Measurements from ENCODE around the gene GUCA2B.

GUCA2B gene

GRCh38 chr1:42152907-42153600, at the start of gene GUCA2B:
GUCA2B (plus strand) TSS chr1:42153410; CDS start chr1:42153451, 41 bp downstream.
- DNase-seq = no peak

DNA sequence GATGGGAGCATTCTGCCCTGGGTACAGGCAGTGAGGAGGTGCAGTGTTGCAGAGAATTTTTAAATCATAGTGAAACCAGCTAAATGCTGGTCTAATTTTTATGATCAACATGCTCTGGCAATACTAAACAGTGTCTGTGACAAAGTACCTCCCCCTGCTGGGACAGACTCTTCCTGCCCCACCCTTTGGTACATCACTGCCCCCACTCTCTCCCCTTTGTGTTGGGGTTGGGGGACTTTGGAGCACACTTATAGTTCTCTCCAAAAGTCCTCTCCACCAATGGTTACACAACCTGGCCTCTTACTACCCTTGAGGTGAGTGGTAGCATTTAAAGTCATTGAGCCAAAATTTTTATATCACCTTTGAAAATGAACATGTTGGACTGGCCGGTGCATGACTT, 48.2 kb upstream of the GUCA2B start:
- DNase-seq = no peak

GRCh38 chr1:42108309-42108708, 44.9 kb upstream of the GUCA2B start:
- no peak for DNase-seq

GRCh38 chr1:42109600-42109999, 43.6 kb upstream of the GUCA2B start:
- DNase-seq = no peak

GRCh38 chr1:42114229-42114628, 39.0 kb upstream of the GUCA2B start:
- no peak for DNase-seq

GRCh38 chr1:42117214-42117613, 36.0 kb upstream of the GUCA2B start:
- DNase-seq = no peak

GRCh38 chr1:42118125-42118524, 35.1 kb upstream of the GUCA2B start:
- no peak for DNase-seq

DNA sequence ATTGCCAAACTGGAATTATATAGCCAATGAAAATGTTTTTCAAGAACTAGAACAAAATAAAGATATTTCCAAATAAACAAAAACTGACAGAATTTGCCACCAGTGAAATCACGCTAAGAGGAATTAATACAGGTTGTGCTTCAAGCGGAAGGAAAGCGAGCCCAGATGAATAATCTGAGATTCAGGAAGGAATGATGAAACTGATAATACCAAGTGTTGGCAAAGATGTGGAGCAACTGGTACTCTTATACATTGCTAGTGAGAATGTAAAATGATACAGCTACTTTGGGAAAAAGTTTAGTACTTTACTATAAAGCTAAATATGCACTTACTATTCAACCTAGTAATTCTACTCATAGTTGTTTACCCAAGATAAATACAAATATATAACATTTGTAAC, 30.8 kb upstream of the GUCA2B start:
- no peak for DNase-seq

GRCh38 chr1:42125552-42125951, 27.7 kb upstream of the GUCA2B start:
- no peak for DNase-seq

DNA sequence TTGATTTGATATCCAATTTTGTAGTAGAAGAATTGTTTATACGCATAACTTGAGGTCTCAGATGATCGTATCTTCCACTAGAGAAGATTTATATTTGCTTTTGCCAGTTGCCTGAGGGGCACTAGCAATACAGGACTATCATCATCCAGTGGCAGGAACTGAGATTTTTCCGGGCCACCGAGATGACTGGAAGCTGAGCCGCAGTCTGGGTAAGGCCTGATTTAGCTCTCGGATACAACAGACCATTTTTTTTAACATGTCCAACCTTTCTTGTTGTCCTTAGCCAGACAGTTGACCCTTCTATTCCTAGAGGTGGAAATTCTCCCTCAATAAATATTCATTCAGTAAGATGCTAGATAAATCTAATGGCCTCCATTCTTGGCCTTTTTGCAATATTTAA, 25.4 kb upstream of the GUCA2B start:
- no peak for DNase-seq

DNA sequence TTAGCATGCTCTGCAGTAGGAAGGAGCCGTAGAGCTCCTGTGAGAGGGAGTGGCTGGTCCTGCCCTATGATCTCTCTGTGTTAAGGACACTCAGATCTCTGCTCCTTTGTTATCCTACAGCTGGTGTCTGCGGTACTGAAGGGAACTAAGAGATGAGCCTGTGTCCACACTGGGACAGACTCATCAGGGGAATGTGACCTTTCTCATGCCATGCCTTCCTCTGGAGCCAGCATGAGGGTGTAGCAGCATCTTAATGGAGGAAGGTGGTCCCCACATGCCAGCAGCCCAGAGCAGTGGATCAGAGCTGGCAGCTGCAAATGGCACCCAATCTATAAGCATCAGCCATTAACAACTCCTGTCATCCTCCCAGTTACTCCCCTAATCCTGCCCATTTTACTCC, 24.7 kb upstream of the GUCA2B start:
- no peak for DNase-seq

GRCh38 chr1:42128964-42129363, 24.2 kb upstream of the GUCA2B start:
- DNase-seq = no peak

DNA sequence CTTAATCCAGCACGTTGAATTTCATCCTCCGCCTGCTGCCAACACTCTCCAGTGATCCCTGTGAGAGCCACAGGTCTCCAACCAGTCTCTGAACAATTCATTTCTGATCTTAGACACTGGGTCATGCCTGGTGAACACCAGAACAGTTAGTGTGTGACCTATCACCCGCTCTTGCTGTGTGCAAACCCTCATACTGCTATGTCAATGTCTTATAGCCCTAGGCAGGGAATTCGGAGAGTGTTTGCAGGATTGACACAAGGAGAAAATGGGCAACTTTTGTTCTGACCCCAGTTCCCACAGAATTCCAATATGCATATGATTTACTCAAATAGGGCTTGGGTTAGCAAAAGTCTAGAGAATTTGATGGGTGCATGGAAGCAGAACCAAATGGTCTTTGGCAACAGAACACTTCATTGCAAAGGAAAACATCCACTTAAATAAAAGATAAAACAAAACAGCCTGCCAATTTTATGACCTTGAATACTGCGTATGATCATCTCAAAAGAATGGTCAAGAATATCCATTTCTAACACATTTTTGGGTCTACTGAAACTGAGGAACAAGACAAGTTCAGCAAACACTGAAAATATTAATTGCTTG, 23.0 kb upstream of the GUCA2B start:
- no peak for DNase-seq

DNA sequence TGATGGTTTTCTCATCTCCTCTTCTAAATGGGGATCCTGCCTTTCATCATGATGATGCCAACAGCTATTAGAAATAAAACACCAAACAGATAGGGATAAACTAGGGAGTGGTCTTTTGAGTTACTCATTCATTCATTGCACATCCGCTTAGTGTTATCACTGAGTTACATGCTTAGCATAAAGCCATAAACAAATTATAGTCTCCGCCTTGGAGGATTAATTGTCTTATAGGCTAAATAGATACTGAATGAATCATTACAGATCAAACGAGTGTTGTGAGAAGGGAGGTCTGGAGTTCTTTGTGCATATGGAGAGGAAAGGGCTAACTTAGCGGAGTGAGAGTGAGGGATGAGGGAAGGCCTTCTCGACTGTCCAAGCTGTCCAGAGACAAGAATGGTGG, 19.8 kb upstream of the GUCA2B start:
- no peak for DNase-seq

- no peak for DNase-seq
Observed at GRCh38 chr1:42133809-42134526, 19.2 kb upstream of the GUCA2B start.

DNA sequence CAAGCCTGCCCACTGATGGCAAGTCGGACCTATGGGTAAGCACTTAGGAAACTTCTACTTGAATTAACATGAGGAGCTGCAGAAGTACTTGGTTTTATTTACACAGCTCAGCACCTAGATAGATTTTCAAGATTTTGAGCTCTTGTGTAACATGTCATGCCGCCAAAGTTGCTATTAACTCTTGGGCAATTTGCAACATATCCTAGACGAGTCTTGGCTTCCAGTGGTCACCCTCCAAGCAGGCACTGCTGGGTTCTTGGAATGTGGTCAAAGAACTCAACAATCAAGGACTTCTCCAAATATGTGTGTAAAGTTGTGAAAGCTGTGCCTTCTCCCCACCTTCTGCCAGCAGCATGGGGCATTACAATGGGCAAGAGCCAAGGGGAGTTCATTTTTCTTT, 17.8 kb upstream of the GUCA2B start:
- no peak for DNase-seq

DNA sequence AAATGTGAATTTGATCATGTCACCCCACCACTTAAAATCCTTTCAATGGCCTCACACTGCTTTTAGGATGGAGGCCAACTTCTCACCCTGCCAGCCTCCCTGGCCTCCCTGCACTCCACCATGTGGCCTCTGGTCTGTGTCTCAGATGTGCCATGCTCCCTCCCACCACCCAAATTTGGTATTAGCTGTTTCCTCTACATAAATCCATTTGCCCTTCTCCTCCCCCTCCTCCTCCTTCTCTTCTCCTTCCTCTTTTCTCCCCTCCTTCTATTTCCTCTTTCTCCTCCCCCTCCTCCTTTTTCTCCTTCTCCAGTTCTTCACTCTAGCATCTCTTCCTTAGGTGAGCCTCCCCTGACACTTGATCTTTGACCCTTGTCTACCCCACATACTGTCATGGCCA, 16.7 kb upstream of the GUCA2B start:
- DNase-seq = no peak

DNA sequence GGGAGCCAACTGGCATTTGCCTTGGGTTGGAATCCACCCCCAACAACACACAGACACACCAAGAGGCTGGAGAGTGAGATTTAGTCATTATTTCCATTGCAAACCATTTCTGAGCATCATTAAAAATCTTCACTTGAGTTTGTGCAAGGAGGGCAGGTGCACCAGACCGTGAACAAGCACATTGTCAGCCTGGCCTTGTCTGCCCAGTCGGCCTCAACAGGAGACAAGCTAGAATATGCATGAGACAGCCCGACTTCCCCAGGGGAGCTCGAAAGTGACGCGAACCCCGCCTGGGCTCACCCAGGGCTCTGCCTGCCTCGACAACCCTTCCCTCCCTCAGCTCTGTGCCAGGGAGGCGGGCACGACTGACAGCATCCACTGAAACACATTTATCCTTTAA, 15.4 kb upstream of the GUCA2B start:
- no peak for DNase-seq

- no peak for DNase-seq
Observed at GRCh38 chr1:42138586-42138985, 14.6 kb upstream of the GUCA2B start.

- DNase-seq = no peak
Observed at GRCh38 chr1:42139444-42139843, 13.8 kb upstream of the GUCA2B start.

DNA sequence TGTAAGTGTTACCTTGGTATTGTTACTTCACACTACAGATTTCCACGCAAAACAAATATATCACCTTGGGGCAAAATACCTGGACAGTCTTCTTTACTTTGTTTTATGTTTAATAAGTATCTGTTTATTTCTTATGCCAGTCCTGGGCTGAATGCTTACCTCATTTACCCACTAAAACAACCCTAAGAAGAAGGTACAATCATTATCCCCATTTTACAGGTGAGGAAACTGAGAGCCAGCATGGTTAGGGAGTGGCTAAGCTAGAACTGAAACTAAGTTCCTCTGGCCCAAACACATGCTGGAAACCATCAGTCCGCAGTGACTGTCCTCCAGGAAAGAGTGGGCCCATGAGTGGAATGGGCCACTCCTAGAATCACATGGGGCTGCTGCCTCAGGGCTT, 13.0 kb upstream of the GUCA2B start:
- no peak for DNase-seq

- no peak for DNase-seq
Observed at GRCh38 chr1:42141978-42142377, 11.2 kb upstream of the GUCA2B start.

GRCh38 chr1:42142894-42143675, 10.1 kb upstream of the GUCA2B start:
- no peak for DNase-seq

All from NCI-H1694 (cell line).